Superior temporal gyrus (tissue), 1 donor: ENCODE data around the gene LYG1.
"Not testable (repeated sequence)": the region's sequence is repeated elsewhere in the genome, so short reads cannot be mapped to it uniquely, and the experiment has no call there.

Experiments
- DNase-seq: peaks from one replicate; pipeline ENCODE4 v3.0.0-alpha.2; 2016; ENCODE audit errors: extremely low spot score

The LYG1 gene

GRCh38 chr2:99301097-99301496 is at the start of gene LYG1:
Gene LYG1 (minus strand): TSS chr2:99301197. CDS start chr2:99295670, 5,527 bp downstream.
- DNase-seq: not testable (repeated sequence)

GRCh38 chr2:99350194-99350593 is 49.2 kb upstream of the LYG1 start:
- DNase-seq: no peak

- no peak for DNase-seq
These were observed 47.2 kb upstream of the LYG1 start for GRCh38 chr2:99348173-99348572.

GRCh38 chr2:99346218-99346617 is 45.2 kb upstream of the LYG1 start:
- DNase-seq: no peak

GRCh38 chr2:99345446-99345845 is 44.4 kb upstream of the LYG1 start:
- not testable (repeated sequence) for DNase-seq

- no peak for DNase-seq
These were observed 41.5 kb upstream of the LYG1 start for GRCh38 chr2:99342536-99342935.

- no peak for DNase-seq
These were observed 39.8 kb upstream of the LYG1 start for GRCh38 chr2:99340669-99341236.

- no peak for DNase-seq
These were observed 37.1 kb upstream of the LYG1 start for GRCh38 chr2:99338029-99338585.

GRCh38 chr2:99337113-99338028 is 36.4 kb upstream of the LYG1 start, which contains the start of gene EIF5B:
Gene EIF5B (plus strand): TSS chr2:99337389. CDS start chr2:99337555, 166 bp downstream.
- peak; percentile 98 for DNase-seq

- DNase-seq: no peak
These were observed 35.8 kb upstream of the LYG1 start for GRCh38 chr2:99336804-99337112.

GRCh38 chr2:99335911-99336803 is 35.2 kb upstream of the LYG1 start, which contains the start of gene TXNDC9:
Gene TXNDC9 (minus strand): TSS chr2:99336333. CDS start chr2:99333210, 3,123 bp downstream.
- peak; percentile 99 for DNase-seq

- no peak for DNase-seq
These were observed 24.4 kb upstream of the LYG1 start for GRCh38 chr2:99325384-99325783.

GRCh38 chr2:99317873-99318200 is 16.8 kb upstream of the LYG1 start:
- not testable (repeated sequence) for DNase-seq

- DNase-seq: no peak
These were observed 16.3 kb upstream of the LYG1 start for GRCh38 chr2:99317161-99317872.

- DNase-seq: no peak
These were observed 1.4 kb downstream of the LYG1 start for GRCh38 chr2:99299580-99299979.

- DNase-seq: no peak
These were observed 3.0 kb downstream of the LYG1 start for GRCh38 chr2:99297994-99298393.

- DNase-seq: no peak
These were observed 15.5 kb downstream of the LYG1 start for GRCh38 chr2:99285526-99285925.

- no peak for DNase-seq
These were observed 20.9 kb downstream of the LYG1 start for GRCh38 chr2:99279969-99280695.

GRCh38 chr2:99278793-99279291 is 22.2 kb downstream of the LYG1 start:
- no peak for DNase-seq

GRCh38 chr2:99278195-99278765 is 22.7 kb downstream of the LYG1 start:
- DNase-seq: not testable (repeated sequence)
